HepG2 (cell line): ENCODE data around the gene WDR93. TPM values are rescaled to one million over a fixed set of nuclear protein-coding genes. Genes with fewer than 3 reads are reported as not detected.

Experiments used
- ATAC-seq: fragments of 200-7000 bp; cut with Tn5 transposase; 3 replicates; pipeline ENCODE4 v1.9.1; 2020; ENCODE audit warnings: mild to moderate bottlenecking, moderate library complexity
- BruUV-seq: library from RNA; stranded (reverse); fragments of 400-500 nt; replicated peaks from 2 replicates; lab custom pipeline; 2021; lab: Mats Ljungman, UMichigan
- CTCF ChIA-PET: fragments of 300-600 bp; formaldehyde crosslinking; extraction: SDS; loops from one replicate; lab custom pipeline; 2021; ENCODE audit warnings: low total read pairs, inconsistent platforms, low intra/inter-chr PET ratio; lab: Yijun Ruan, JAX
- POLR2A ChIA-PET: fragments of 350-600 bp; sonication (Branson Sonifier 250); formaldehyde crosslinking; loops from one replicate; lab custom pipeline; 2020; ENCODE audit warnings: antibody characterized with exemption, inconsistent platforms; lab: Yijun Ruan, JAX
- DNase-seq: peaks from one replicate; pipeline ENCODE4 v3.0.0-alpha.2; 2015; ENCODE audit warnings: low spot score
- FAIRE-seq: peaks from 3 replicates; lab custom pipeline; 2011; peaks lifted over from hg19 to GRCh38; lab: Jason Lieb, UNC
- H2AFZ ChIP-seq: one replicate; pipeline ENCODE4 v1.6.1; 2011; ENCODE audit warnings: low read length, inconsistent platforms
- H3K27ac ChIP-seq: fragments of 300-600 bp; 3 replicates; pipeline ENCODE4 v1.8.0; 2011; ENCODE audit warnings: mixed run types, mild to moderate bottlenecking, mixed read lengths, low read length, inconsistent platforms; ENCODE audit not compliant: insufficient read depth; ENCODE audit errors: extremely low read length
- H3K27me3 ChIP-seq, 2 experiments: fragments of 200-600 bp in 1 of 2; 2 replicates in 1 of 2; 3 replicates in 1 of 2; pipeline versions ENCODE4 v1.6.0 to v1.8.0; 2011; ENCODE audit warnings: low read length in 2 of 2, mild to moderate bottlenecking in 2 of 2, moderate library complexity in 2 of 2, inconsistent platforms in 1 of 2; ENCODE audit not compliant: insufficient read depth in 2 of 2, control insufficient read depth in 1 of 2
- H3K36me3 ChIP-seq, 2 experiments: fragments of 200-600 bp in 1 of 2; replicated peaks in 1 of 2; 2 replicates in 1 of 2; 3 replicates in 1 of 2; pipeline versions ENCODE4 v1.5.1 to v1.8.0; 2011; ENCODE audit warnings: low read length in 2 of 2, inconsistent platforms in 1 of 2; ENCODE audit not compliant: insufficient read depth in 2 of 2, control insufficient read depth in 1 of 2
- H3K4me1 ChIP-seq: 2 replicates; pipeline ENCODE4 v1.5.1; 2012; ENCODE audit warnings: low read length, inconsistent platforms; ENCODE audit not compliant: insufficient read depth
- H3K4me2 ChIP-seq: 2 replicates; pipeline ENCODE4 v1.6.0; 2011; ENCODE audit warnings: low read depth, low read length, inconsistent platforms
- H3K4me3 ChIP-seq, 3 experiments: fragments of 200-600 bp in 1 of 3; sonication (generic), shearing (Covaris generic) in 1 of 3; replicated peaks in 1 of 3; 2 replicates each; pipeline ENCODE4 v1.5.1; 2011 to 2016; ENCODE audit warnings: low read length in 3 of 3, inconsistent platforms in 2 of 3, low read depth in 2 of 3, mild to moderate bottlenecking in 2 of 3, control low read depth in 1 of 3, mixed read lengths in 1 of 3; ENCODE audit not compliant: insufficient read depth in 1 of 3
- H3K79me2 ChIP-seq: one replicate; pipeline ENCODE4 v1.6.1; 2011; ENCODE audit warnings: low read length, inconsistent platforms; ENCODE audit not compliant: insufficient read depth
- H3K9ac ChIP-seq: 2 replicates; pipeline ENCODE4 v1.6.0; 2011; ENCODE audit warnings: mild to moderate bottlenecking, low read depth, low read length, inconsistent platforms; ENCODE audit not compliant: insufficient read depth
- H3K9me3 ChIP-seq: 2 replicates; pipeline ENCODE4 v1.5.1; 2012; ENCODE audit warnings: mild to moderate bottlenecking, low read length
- H4K20me1 ChIP-seq: 2 replicates; pipeline ENCODE4 v1.6.0; 2011; ENCODE audit warnings: inconsistent platforms, mild to moderate bottlenecking, low read length, moderate library complexity; ENCODE audit not compliant: insufficient read depth
- BHLHE40 ChIP-seq: IDR thresholded peaks from 2 replicates; pipeline ENCODE4 v1.6.1; 2011; ENCODE audit warnings: low read length, improper control_type of control experiment
- EHMT2 ChIP-seq: fragments of 200-600 bp; sonication (generic); IDR thresholded peaks from 2 replicates; pipeline ENCODE4 v1.7.0; 2017; ENCODE audit warnings: antibody characterized with exemption, low read depth, low read length, borderline replicate concordance
- FOSL2 ChIP-seq: sonication (generic); formaldehyde crosslinking; IDR thresholded peaks from 2 replicates; pipeline ENCODE4 v1.4.0; 2020; ENCODE audit warnings: missing genetic modification reagents
- GATA4 ChIP-seq: sonication (generic); IDR thresholded peaks from 2 replicates; pipeline ENCODE4 v1.6.1; 2016; ENCODE audit warnings: antibody characterized with exemption, low read depth, borderline replicate concordance
- HMGXB4 ChIP-seq, 2 experiments: sonication (generic) in 1 of 2; formaldehyde crosslinking in 1 of 2; IDR thresholded peaks; 2 replicates each; pipeline versions ENCODE4 v1.4.0 to v1.6.1; 2018 to 2020; ENCODE audit warnings: missing genetic modification reagents in 2 of 2, borderline replicate concordance in 1 of 2, low read depth in 1 of 2, mild to moderate bottlenecking in 1 of 2, missing biosample characterization in 1 of 2
- HNF1B ChIP-seq: sonication (generic); formaldehyde crosslinking; IDR thresholded peaks from 2 replicates; pipeline ENCODE4 v1.5.1; 2020; ENCODE audit warnings: mild to moderate bottlenecking, moderate library complexity, missing genetic modification reagents
- KDM2A ChIP-seq: sonication (generic); formaldehyde crosslinking; IDR thresholded peaks from 2 replicates; pipeline ENCODE4 v1.4.0; 2020; ENCODE audit warnings: low read depth, missing genetic modification reagents, borderline replicate concordance
- MIER2 ChIP-seq: IDR thresholded peaks from 2 replicates; pipeline ENCODE4 v1.6.1; 2016; ENCODE audit warnings: missing biosample characterization, missing genetic modification reagents
- PATZ1 ChIP-seq: sonication (generic); formaldehyde crosslinking; IDR thresholded peaks from 2 replicates; pipeline ENCODE4 v1.4.0; 2020; ENCODE audit warnings: missing genetic modification reagents
- THRA ChIP-seq: sonication (generic); formaldehyde crosslinking; IDR thresholded peaks from 2 replicates; pipeline ENCODE4 v1.4.0; 2020; ENCODE audit warnings: missing genetic modification reagents, borderline replicate concordance
- WIZ ChIP-seq: sonication (generic); formaldehyde crosslinking; IDR thresholded peaks from 2 replicates; pipeline ENCODE4 v1.5.1; 2020; ENCODE audit warnings: mild to moderate bottlenecking, missing genetic modification reagents
- ZNF124 ChIP-seq: sonication (generic); formaldehyde crosslinking; IDR thresholded peaks from 2 replicates; pipeline ENCODE4 v1.4.0; 2020; ENCODE audit warnings: missing genetic modification reagents
- WGBS: methylation state at CpG from one replicate; pipeline ENCODE4 v1.1.6; 2017; ENCODE audit warnings: low lambda C conversion rate; 5-methylcytosine and 5-hydroxymethylcytosine counted together
- in situ Hi-C: cut with HindIII; loops from 2 replicates; pipeline ENCODE4 v1.10.0; 2017; ENCODE audit warnings: low pct_unique_long_range_greater_than_20kb; ENCODE audit not compliant: extremely low pct_ligation_motif_present
- intact Hi-C: fragments of 100-400 bp; cut with micrococcal nuclease; formaldehyde crosslinking; loops from one replicate; pipeline ENCODE4 v1.10.0; 2022; ENCODE audit not compliant: unreplicated experiment
- polyA plus RNA-seq, 8 experiments: library from polyadenylated mRNA; depleted of rRNA in 3 of 8; stranded (reverse) in 7 of 8; unstranded in 1 of 8; fragments of >200 nt; fragmentation: Illumina TruSeq in 4 of 8; extraction: Trizol in 4 of 8; gene quantifications; 2 replicates each; pipeline versions ENCODE4 v1.2.1 to v1.2.3, GENCODE V29; 2011 to 2016; ENCODE audit warnings: low read depth in 4 of 8, missing spikeins in 1 of 8, mixed read lengths in 1 of 8; ENCODE audit not compliant: insufficient read depth in 1 of 8
- total RNA-seq, 5 experiments: library from RNA; depleted of rRNA; stranded (reverse); fragments of >200 nt; fragmentation: Illumina TruSeq; extraction: Trizol; gene quantifications; 2 replicates each; pipeline ENCODE4 v1.2.3, GENCODE V29; 2016; ENCODE audit warnings: low read depth in 1 of 5

Gene WDR93
- total and polyA plus RNA-seq, 2 of the 13 experiments (the other 11 are each of a cell fraction or from before 2014, with no cell fraction given) = 0.07 TPM; not detected in 1

GRCh38 chr15:89760303-89761008 lies 69.8 kb downstream of the WDR93 start:
- Histone ChIP-seq H3K9me3 (no peaks in the 10 kb centered on the region), H3K27ac (no peak overlapping the region), H3K4me1 (peaks cover 54% of the 10 kb centered on the region), H3K4me3 (peak overlapping the region in 1 of 3 experiments; percentile 53; a peak in 1 of 6 replicates), H4K20me1 (no peaks in the 10 kb centered on the region), H3K36me3 (no peaks in the 10 kb centered on the region), H3K9ac (no peak overlapping the region), H3K79me2 (no peaks in the 10 kb centered on the region), H2AFZ (no peak overlapping the region), H3K4me2 (peak overlapping the region; percentile 69), H3K27me3 (peaks cover 7 to 18% of the 10 kb centered on the region in 2 experiments)
- ATAC-seq = peak; percentile 91
- in situ Hi-C loops = no loop called here
- BruUV-seq = no TSS peak
- no peak for FAIRE-seq
- ChIA-PET CTCF (interaction anchor here (0.7 to 1.7 kb wide), 4 partner anchors 11 to 127 kb away, joined by 3 to 44 read pairs (median 4); no protein-coding TSS in a partner anchor), POLR2A (interaction anchor here (0.6 to 1.9 kb wide), 5 partner anchors 10 to 116 kb away, joined by 3 to 8 read pairs (median 4); partner anchors contain the start of gene MESP1)
- 35% methylated on average over 10 of the region's 16 CpGs for WGBS
- peak; percentile 61 for DNase-seq
- intact Hi-C loops = loop anchor here (1.0 to 5.0 kb wide), 2 partner anchors 52 to 128 kb away; partner anchors contain the start of gene ANPEP
- TF ChIP-seq BHLHE40 (0 out of 2 replicates have a peak, but pooled peaks have one; percentile 35), MIER2 (0 out of 2 replicates have a peak, but pooled peaks have one; percentile 58), THRA (CRISPR knock-in tag) (peak; percentile 32; the same call in 1 of the 2 replicates), HMGXB4 (CRISPR knock-in tag; IDR thresholded peaks at IDR 0.05; ENCODE audit: borderline replicate concordance in 1 of 2, low read depth in 1 of 2) (peak; percentile 62 to 67; a peak in 3 of 4 replicates), PATZ1 (CRISPR knock-in tag) (no peak), HNF1B (CRISPR knock-in tag) (peak; percentile 1; the same call in 1 of the 2 replicates), WIZ (CRISPR knock-in tag) (no peak), EHMT2 (no peak), FOSL2 (CRISPR knock-in tag) (peak; percentile 29; the same call in 1 of the 2 replicates), GATA4 (no peak), ZNF124 (CRISPR knock-in tag) (no peak), KDM2A (CRISPR knock-in tag) (peak; percentile 59)
